Activated gamma-delta T cell (primary cell): ENCODE data around the gene F5.
A peak's percentile ranks its signal among the peaks of the same experiment; 100 is the strongest.
"Not testable (repeated sequence)": the region's sequence is repeated elsewhere in the genome, so short reads cannot be mapped to it uniquely, and the experiment has no call there.

Source experiments
- DNase-seq: peaks from one replicate; lab custom pipeline; 2025; lab: John Stamatoyannopoulos, UW

F5 gene

DNA sequence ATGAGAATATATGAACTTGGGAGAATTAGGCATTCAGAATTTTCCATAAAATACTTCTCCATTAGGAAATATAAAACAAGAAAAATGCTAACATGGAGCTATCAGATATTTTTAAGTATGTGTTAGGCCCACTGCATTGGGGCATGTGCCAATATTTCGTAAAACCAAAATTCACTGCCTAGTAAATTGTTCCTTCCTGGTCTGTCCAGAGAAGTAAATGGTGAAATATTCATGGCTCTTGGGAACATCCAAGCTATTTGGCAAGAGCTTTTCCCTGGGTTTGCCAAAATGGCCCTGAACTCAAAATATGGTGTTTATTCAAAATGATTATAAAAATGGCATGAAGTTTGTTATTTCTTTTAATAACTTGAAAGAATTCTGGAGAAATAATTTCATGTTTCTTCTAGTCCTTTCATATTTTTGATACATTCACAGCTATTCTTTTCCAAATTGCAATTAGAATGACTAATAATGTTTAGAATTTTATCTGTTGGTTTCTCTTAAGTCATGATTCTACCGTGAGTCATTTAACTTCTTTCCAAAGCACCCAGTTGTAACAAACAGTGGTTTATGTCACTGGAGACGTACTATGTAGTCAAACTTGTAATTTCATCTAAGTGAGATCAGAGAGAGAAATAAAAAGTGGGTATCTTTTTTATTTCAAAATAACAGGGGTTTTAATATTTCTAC lies 74.8 kb downstream of the F5 start:
- DNase-seq: no peak

DNA sequence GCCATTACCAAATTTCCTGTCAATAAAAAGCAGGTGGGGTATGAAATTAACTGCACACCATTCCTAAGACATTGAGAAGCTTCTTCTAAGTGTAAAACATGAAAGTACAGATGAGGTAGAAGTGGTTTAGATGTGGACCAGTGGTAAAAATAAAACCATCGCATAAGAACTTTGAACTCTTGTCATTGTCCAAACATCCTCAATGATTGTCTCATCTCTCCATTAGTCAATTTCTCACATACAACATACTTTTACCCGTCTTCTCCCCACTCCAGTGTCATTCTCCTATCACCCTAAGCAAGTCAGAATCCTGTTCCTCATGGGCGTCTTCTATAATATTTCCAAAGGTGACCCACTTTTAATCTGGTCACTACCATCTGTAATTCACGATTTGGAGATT lies 76.2 kb downstream of the F5 start:
- DNase-seq: no peak

DNA sequence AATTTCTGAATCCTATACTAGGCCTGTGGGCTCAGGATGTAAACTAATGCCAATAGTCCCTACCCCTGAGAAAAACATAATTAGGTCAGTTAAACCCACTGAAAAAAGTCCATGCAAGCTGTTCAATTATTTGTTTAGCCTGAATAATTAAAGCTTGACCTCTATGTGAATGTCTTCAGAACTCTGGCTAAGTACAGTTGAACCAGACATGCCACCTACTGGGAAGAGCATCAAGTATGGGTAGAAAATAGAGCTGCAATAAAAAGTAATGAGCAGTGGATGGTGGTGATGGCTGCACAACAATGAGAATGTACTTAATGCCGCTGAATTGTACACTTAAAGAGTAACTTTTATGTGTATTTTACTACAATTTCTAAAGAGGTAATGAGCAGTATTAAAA lies 76.9 kb downstream of the F5 start:
- no peak for DNase-seq

DNA sequence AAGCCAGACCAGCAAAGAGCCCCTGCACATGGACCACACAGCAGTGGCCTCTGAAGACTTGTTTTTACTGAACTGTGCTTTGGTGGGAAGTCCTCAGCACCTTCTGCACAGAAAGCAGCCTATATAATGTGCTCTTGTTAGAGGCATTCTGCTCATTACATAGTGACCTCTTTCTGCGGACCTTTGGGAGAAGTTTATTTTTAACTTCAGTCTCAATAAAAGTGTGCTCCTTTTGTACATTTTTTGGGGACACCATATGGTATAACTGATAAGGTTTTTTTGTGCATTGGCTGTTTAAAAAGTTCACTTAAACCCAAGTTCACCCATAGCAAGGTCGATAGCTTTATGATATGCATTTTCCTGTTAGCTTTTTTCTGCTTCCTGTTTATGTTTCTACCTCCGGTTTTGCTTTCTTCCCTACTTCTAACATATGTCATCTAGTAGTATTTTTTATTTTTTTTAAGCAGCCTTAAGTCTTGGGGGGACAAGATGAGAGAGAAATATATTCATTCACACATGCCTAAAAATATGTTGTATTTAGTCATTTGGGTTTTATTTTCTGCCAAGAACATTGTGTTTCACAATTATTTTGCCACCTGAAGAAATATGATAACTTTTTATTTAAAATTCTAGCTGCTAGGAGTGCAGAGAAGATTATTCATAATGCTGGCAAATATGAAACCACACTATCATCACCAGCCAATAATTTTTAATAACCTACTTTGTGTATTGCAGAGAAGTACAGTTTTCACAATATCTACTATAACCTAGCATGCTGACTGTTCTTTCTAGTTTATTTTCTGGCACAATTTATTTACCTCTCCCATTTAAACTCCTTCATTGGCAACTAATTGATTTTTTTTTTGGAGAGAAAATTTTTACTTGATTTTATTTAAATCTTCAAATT lies 77.6 kb downstream of the F5 start:
- no peak for DNase-seq

DNA sequence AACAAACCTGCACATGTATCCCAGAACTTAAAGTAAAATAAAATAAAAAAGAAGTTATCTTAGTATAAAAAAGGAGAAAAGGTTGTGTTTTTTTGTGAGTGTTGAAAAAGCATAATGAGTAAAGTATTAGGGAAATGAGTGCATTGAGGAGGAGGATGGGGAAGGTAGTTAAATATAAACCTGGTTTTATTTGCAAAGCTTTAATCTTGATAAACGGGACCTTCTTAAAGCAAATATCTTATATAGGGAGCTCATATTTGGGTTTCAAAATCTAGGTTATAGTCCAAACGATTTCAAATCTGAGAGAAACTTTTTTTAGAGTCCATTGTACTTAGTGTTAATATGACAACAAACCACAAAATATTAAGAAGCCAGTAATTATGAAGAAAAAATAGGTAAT lies 78.9 kb downstream of the F5 start:
- DNase-seq: no peak

DNA sequence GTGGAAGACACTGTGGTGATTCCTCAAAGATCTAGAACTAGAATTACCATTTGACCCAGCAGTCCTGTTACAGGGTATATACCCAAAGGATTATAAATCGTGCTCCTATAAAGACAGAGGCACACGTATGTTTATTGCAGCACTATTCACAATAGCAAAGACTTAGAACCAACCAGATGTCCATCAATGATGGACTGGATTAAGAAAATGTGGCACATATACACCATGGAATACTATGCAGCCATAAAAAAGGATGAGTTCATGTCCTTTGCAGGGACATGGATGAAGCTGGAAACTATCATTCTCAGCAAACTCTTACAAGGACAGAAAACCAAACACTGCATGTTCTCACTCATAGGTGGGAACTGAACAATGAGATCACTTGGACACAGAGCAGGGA lies 82.7 kb downstream of the F5 start:
- not testable (repeated sequence) for DNase-seq

DNA sequence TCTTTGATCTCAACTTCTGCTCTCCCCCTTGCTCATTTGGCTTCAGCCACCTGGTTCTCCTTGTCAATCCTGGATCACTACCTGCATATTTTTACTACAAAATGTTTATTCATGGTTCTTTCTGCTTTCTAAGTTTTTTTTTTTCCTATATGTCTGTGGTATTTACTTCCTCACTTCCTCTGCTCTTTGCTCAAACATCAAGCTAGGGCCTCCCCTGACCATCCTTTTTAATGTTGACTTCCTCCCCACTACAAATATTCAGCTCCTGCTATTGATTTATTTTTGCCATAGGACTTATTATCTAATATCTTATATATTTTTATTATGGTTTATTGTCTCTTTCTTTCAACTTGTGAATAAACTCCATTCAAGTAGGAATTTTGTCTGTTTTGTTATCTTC lies 86.5 kb downstream of the F5 start:
- no peak for DNase-seq

DNA sequence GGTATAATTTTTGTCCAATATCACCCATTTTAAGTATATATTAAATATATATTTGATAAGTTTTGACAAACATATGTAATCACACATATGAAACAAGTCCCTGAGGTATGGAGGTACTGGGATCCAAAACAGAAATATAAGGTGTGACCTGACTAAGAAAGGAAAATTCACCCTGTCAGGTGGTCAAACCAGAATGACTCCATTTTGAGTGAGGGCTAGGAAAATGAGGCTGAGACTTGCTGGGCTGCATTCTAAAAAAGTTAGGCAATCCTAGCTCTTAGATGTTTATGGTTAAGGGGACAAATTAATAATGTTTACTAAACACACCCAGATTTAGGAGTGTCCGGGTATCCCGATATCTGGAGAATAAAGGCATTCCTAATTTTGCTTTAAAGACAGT lies 89.0 kb downstream of the F5 start:
- no peak for DNase-seq

DNA sequence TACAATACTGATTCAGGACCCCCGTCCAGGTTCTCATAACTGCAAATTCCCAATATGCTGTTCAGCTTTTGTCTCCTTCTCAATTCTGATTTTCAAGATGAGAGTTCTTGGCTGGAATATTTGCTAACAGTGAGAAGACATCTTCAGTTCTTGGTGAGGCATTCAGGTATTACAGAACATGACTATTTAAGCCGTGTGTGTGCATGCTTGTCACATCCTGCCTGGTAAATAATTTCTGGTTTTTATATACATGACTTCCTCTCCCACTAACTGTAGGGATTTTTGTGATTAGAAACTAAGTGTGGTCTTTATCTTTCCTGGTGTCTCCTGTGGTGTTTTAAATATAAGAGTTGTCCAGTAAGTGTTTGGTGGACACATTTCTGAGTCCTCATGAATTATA lies 90.4 kb downstream of the F5 start:
- no peak for DNase-seq

DNA sequence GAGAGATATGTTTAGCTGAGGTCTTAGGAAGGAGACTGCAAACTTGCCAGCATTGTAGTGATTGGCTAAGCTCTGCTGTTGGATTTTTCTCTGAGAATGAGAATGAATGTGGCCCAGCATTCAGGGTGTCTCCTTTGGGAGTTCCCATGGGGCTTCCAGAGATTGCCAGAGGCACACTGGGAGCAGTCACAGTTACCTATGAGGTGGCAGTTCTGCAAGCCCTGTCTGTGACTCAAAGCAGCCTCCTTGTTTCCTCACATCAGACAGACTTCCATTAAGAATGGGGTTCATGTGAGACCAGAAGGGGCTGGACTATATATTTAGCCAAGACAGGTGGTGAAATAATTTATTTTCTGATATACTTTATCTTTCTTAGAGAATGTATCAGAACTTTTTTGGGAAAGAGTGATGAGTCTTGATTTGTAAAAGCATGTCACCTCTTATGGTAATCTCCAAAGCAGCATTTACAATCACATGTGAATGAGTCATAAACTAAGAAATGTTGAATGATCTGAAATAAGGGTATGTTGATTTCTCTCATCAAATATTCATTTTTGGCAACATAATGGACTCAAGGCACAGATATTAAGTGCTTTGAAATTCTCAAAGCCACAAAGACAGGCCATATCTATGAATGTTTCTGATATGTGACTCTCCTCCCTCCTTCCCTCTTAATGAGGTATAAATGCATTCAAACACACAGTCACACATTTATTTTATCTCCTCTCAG lies 91.1 kb downstream of the F5 start:
- no peak for DNase-seq

DNA sequence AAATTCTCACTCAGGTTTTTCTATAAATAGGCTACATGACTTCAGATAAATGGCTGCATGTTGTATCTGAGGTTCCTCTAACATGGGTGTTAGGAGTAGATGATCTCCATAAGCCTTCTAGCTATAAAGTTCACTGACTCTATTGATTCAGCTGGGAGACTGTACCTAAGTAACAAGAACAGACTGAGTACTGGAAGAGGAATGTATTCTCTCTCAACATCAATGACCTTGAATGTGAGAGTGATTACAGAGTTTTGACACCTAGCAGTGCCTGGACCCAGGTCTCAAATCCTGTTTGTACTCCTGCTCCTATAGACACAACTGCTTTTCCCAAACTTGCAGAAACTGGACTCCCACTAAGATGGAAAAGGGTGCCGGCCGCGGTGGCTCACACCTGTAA lies 91.9 kb downstream of the F5 start:
- DNase-seq: no peak

DNA sequence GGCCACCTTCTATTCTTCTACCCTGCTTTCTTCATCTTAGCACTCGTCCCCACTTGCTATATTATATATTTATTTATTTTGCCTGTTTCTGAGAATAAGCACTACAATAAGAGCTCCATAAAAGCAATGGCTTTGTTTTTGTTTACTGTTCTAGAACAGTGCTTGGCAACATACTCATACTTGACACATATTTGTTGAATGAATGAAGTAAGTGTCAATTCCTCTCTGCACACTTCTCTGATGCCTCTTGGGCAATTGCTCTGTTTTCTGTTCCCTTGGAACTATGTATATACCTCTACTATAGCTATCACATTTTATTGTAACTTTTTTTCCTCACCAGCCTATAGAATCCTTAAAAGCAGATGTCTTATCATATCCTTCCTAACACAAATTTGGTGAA lies 93.0 kb downstream of the F5 start:
- no peak for DNase-seq

DNA sequence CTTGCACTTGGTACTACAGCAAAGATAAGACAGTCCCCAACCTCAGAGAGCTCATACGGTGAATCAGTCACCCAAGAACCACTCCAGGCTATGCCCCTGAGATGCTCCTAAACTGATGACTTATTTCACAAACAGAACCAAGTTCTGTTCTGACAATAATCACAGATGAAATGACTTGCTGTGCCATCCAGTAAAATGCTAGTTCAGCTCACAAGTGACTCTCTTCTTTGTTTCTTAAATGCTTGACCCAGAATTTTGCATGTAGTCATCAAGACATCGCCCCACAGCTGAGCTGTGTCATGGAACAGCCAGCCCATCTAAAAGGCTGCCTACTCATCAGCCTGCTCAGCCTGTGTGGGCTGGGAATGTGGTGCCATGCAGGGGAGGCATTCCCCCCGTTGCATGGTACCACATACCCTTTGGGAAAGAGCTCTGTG lies 94.4 kb downstream of the F5 start:
- DNase-seq: no peak

DNA sequence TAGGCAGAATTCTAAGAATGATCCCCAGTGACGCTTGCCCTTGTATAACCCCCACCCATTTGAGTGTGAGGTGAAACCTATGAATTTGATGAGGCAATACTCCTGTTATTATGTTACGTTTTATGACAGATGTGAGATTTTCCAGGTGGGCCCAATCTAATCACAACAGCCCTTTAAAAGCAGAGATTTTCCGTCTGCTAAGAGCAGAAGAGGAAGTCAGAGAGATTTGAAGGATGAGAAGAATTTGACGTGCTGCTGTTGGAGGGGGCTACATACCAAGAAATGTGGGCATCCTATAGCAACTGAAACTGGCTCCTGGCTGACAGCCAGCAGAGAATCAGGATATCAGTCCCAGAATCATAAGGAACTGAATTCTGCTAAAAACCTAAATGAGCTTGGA lies 98.1 kb downstream of the F5 start:
- DNase-seq: no peak

DNA sequence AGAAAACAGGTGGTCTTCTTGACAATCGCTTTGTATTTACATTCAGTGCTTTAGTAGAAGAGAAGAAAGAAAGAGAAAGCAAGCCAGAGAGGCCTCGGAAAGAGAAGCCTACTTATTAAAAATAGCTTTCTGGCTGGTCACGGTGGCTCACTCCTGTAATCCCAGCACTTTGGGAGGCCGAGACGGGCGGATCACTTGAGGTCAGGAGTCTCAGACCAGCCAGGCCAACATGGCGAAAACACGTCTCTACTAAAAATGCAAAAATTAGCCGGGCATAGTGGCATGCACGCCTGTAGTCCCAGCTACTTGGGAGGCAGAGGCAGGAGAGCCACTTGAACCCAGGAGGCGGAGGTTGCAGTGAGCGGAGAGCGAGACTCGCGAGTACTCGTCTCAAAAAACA lies 98.7 kb downstream of the F5 start:
- DNase-seq: no peak

DNA sequence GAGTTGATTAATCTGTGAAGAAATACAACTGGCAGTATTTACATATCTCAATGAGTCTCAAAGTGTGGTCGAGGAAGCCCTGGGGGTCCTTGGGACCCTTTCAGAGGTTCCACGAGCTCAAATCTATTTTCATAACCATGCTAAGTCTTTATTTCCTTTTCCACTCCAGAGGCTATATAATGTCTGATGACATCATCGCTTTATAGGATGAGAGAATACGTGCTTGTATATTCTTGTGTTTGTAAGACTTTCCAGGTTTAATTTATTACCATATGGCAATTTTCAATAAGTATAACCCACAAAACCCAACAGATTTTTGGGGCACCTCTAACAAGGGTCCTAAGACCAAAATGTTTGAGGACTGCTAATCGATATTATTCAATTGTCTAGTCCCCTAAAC lies 99.1 kb downstream of the F5 start:
- DNase-seq: no peak

DNA sequence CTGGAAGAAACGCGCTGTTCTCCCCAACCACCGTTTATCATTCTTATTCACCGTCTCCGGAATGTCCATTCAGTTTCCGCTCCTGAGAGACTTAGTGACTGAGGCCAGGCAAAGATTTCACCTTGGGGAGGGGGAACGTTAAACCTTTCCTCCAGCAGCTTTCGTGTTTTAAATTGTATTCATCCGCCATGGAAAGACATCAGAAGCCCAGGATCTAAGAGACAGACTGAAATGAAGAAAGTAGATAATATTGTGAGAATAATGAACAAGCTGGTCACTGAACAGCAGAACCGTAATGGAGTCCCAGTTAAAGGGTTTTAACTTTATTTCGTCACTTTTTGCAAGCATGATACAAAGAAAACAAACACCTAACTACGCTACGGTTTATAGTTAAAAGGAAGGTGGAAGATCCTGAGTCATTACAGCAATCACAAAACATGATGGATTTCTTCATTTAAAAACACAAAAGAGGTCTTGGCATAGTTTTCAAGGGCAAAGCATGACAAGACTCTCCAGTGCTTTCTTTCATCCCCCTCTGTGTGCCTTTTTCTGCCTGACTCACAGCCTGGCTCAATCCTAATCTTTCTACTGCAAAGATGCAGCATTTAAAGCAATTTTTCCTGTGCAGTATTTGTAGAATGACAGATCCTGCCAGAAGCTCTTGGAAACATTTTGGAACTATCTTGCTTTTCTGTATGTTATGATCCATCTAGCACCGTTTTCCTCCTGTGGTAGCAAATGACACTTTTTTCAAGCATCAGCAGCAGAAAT lies 99.8 kb downstream of the F5 start:
- DNase-seq: no peak

DNA sequence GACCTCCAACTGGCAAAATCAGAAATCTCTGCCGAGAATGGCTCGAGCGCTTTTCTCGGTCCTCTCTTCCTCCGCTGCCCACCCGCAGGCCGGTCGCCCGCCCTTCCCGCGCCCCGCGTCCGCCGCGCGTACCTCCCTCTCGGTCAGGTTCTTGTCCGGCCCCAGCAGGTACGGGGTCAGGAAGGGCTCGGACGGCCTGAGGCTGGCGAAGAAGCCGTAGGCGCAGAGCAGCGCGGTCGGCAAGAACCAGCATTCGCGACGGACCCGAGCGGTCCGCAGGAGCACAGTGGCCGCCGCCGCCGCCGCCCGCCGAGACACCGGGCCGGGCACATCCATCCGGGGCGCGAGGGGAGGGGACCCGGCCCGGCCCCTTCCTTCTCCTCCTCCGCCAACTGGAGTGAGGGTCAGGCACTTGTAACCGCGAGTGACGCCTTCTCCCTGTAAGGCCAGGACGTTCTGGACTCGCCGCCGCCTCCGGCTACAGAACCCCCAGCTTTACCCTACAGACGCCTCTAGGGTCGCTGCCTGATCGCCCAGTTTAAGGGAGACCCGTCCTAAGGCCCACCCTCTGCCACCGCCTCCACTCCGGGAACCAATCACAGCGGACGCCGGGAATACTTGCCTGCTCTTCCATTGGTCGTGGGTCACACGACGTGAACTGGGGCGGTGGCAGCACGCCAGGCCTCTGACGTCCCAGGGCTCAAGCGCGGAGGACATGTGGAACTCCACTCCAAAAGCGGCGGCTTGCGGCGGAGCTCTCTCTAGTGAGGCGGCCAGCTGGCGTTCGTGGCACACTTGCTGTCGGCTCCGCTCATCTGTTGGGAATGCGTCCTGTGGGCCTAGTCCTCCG lies 100.6 kb downstream of the F5 start, which contains the start of gene SLC19A2:
Gene SLC19A2 (minus strand): TSS at position 514 of the 850 bp plus-strand sequence. CDS start 178 bp downstream, at position 336.
- peak; percentile 86 for DNase-seq

DNA sequence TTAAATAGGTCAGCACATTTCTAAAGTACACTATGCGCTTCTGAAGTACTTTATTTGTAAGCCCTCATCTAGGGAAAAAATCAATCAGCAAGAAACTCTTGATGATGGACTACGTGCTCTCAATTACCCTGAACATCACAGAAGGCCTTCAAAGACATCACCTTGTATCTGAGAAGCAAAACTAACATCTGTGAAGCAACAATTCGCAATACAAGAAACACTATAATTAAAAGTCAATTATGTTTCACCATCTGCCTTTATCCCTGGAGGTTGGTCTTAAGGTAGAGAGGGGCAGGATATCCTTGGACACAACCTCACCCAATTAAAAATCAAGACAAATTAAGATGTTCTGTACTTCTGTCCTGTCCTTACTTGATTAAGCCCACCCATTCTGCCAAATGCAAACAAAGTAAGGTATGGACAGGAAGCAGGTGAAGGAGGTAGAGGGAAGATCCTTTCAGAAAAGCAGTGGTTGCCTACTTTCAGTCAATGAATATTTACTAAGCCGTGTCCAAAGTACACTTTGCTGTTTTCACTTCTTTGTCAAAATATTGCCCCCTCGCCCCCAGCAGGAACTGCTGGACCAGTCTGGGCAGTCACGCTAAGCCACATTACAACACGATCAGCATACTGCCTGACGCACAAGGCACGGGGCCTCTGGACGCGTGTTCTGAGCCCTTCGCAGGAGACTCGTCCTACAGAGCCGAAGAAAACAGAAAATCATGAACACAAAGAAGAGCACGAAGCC lies 101.4 kb downstream of the F5 start:
- DNase-seq: no peak

DNA sequence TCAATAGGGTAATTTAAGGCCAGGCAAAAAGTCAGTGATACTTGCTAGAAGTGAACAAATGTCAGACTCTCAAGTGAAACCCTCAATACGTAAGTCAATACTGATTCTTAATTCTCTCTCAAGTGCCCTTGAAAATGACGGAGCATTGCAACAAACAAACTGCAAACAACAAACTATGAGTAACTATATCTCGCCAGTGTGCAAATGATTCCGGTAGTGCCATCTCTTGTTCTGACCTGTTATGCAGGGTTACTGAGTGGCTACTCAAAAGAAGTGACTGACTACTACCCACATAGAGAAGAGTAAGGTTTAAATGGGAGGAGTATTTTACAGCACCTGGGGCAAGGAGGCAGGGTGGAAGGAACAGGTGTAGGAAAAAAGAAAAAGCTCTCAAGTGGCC lies 102.2 kb downstream of the F5 start:
- DNase-seq: no peak
